GM12878 (cell line): Measurements from ENCODE around the gene PRRX1. TPM values are rescaled to one million over a fixed set of nuclear protein-coding genes. Genes with fewer than 3 reads are reported as not detected.

Experiments
- ATAC-seq: fragments of 200-7000 bp; cut with Tn5 transposase; 3 replicates; pipeline ENCODE4 v1.9.1; 2020; ENCODE audit warnings: mild to moderate bottlenecking, moderate library complexity
- BruUV-seq: library from RNA; stranded (reverse); fragments of 400-500 nt; replicated peaks from 2 replicates; lab custom pipeline; 2021; lab: Mats Ljungman, UMichigan
- CTCF ChIA-PET: fragments of 300-600 bp; sonication (Branson Sonifier 250); formaldehyde crosslinking; extraction: SDS; loops from one replicate; lab custom pipeline; 2021; ENCODE audit warnings: inconsistent platforms; lab: Yijun Ruan, JAX
- POLR2A ChIA-PET: fragments of 350-600 bp; formaldehyde crosslinking; extraction: SDS; loops from one replicate; lab custom pipeline; 2021; ENCODE audit warnings: inconsistent platforms; lab: Charles Lee
- RAD21 ChIA-PET: fragments of 300-600 bp; sonication (Branson Sonifier 250); formaldehyde crosslinking; loops from one replicate; lab custom pipeline; 2023; ENCODE audit warnings: antibody characterized with exemption; ENCODE audit not compliant: unreplicated experiment; lab: Charles Lee
- SMC1A ChIA-PET: fragments of 300-600 bp; sonication (Branson Sonifier 250); formaldehyde crosslinking; loops from one replicate; lab custom pipeline; 2023; ENCODE audit not compliant: unreplicated experiment, uncharacterized antibody; lab: Charles Lee
- DNase-seq: peaks from one replicate; pipeline ENCODE4 v3.0.0-alpha.2; 2011; ENCODE audit warnings: low read depth, low spot score
- FAIRE-seq: peaks from 3 replicates; lab custom pipeline; 2011; peaks lifted over from hg19 to GRCh38; lab: Jason Lieb, UNC
- H2AFZ ChIP-seq: 2 replicates; pipeline ENCODE4 v1.6.0; 2011; ENCODE audit warnings: low read depth, low read length, control low read depth; ENCODE audit not compliant: control insufficient read depth
- H3K27ac ChIP-seq: 2 replicates; pipeline ENCODE4 v1.5.1; 2011; ENCODE audit warnings: control low read depth; ENCODE audit not compliant: control insufficient read depth, insufficient read depth
- H3K27me3 ChIP-seq, 2 experiments: replicated peaks in 1 of 2; 2 replicates each; pipeline versions ENCODE4 v1.6.0 to v1.6.1; 2011; ENCODE audit warnings: low read length in 1 of 2; ENCODE audit not compliant: control insufficient read depth in 2 of 2, insufficient read depth in 2 of 2
- H3K36me3 ChIP-seq, 2 experiments: 2 replicates each; pipeline ENCODE4 v1.5.1; 2011; ENCODE audit warnings: low read length in 1 of 2; ENCODE audit not compliant: control insufficient read depth in 2 of 2, insufficient read depth in 2 of 2
- H3K4me1 ChIP-seq: 2 replicates; pipeline ENCODE4 v1.6.1; 2011; ENCODE audit warnings: mild to moderate bottlenecking, low read length, moderate library complexity, mixed read lengths; ENCODE audit not compliant: control insufficient read depth, insufficient read depth
- H3K4me2 ChIP-seq: 2 replicates; pipeline ENCODE4 v1.6.0; 2011; ENCODE audit warnings: control low read depth; ENCODE audit not compliant: control insufficient read depth, insufficient read depth
- H3K4me3 ChIP-seq: fragments of 200-600 bp; sonication (generic); 2 replicates; pipeline ENCODE4 v1.5.1; 2016
- H3K79me2 ChIP-seq: 2 replicates; pipeline ENCODE4 v1.6.0; 2011; ENCODE audit warnings: low read length; ENCODE audit not compliant: control insufficient read depth, insufficient read depth
- H3K9ac ChIP-seq: 2 replicates; pipeline ENCODE4 v1.8.0; 2011; ENCODE audit warnings: low read length, control low read depth, mixed read lengths; ENCODE audit not compliant: control insufficient read depth, insufficient read depth
- H3K9me3 ChIP-seq: replicated peaks from 3 replicates; pipeline ENCODE4 v1.5.1; 2011; ENCODE audit warnings: mild to moderate bottlenecking, low read length; ENCODE audit not compliant: control insufficient read depth, insufficient read depth
- H4K20me1 ChIP-seq: 2 replicates; pipeline ENCODE4 v1.6.0; 2011; ENCODE audit not compliant: control insufficient read depth, insufficient read depth
- ASH2L ChIP-seq: fragments of 300-600, 200-600 bp; sonication (generic); IDR thresholded peaks from 2 replicates; pipeline ENCODE4 v1.6.1; 2017; ENCODE audit warnings: low read depth, mild to moderate bottlenecking, borderline replicate concordance
- ATF7 ChIP-seq: fragments of 450-650 bp; IDR thresholded peaks from 2 replicates; pipeline ENCODE4 v1.6.1; 2016; ENCODE audit warnings: low read depth, mild to moderate bottlenecking
- JUNB ChIP-seq: IDR thresholded peaks from 2 replicates; pipeline ENCODE4 v1.6.1; 2016; ENCODE audit warnings: antibody characterized with exemption, mild to moderate bottlenecking
- POLR2AphosphoS2 ChIP-seq: IDR thresholded peaks from 2 replicates; pipeline ENCODE4 v1.6.1; 2011; ENCODE audit warnings: low read depth, mild to moderate bottlenecking, low read length, improper control_type of control experiment, moderate library complexity
- RAD51 ChIP-seq: fragments of 450-650 bp; IDR thresholded peaks from 2 replicates; pipeline ENCODE4 v1.6.1; 2016; ENCODE audit warnings: moderate library complexity, mild to moderate bottlenecking, inconsistent platforms
- RCOR1 ChIP-seq: conservative IDR thresholded peaks from 2 replicates; pipeline ENCODE4 v1.6.1; 2012; ENCODE audit warnings: low read depth, low read length, improper control_type of control experiment
- SMARCA5 ChIP-seq: fragments of 450-650 bp; IDR thresholded peaks from 2 replicates; pipeline ENCODE4 v1.6.1; 2017; ENCODE audit warnings: mild to moderate bottlenecking
- SP1 ChIP-seq: IDR thresholded peaks from one replicate; pipeline ENCODE4 v1.6.1; 2011; ENCODE audit warnings: low read depth, low read length
- SUPT20H ChIP-seq: IDR thresholded peaks from 2 replicates; pipeline ENCODE4 v1.6.1; 2011; ENCODE audit warnings: low read depth, mild to moderate bottlenecking, low read length, moderate library complexity, borderline replicate concordance; ENCODE audit not compliant: control insufficient read depth
- ZBED1 ChIP-seq: IDR thresholded peaks from 2 replicates; pipeline ENCODE4 v1.6.1; 2016; ENCODE audit warnings: borderline replicate concordance
- ZNF622 ChIP-seq: fragments of 450-650 bp; IDR thresholded peaks from 2 replicates; pipeline ENCODE4 v1.6.1; 2017; ENCODE audit warnings: mild to moderate bottlenecking, inconsistent platforms
- in situ Hi-C: fragments of 300-500 bp; cut with MboI; formaldehyde crosslinking; loops from 9 replicates; pipeline ENCODE4 v1.14.3; 2018; ENCODE audit warnings: mixed read lengths
- intact Hi-C: fragments of 100-400 bp; cut with micrococcal nuclease; formaldehyde crosslinking; loops from one replicate; pipeline ENCODE4 v1.14.2; 2022; ENCODE audit not compliant: unreplicated experiment
- polyA plus RNA-seq, 11 experiments: library from polyadenylated mRNA; depleted of rRNA in 4 of 11; unstranded in 6 of 11; stranded (reverse) in 5 of 11; fragments of >200 nt; fragmentation: Nextera tagmentation in 4 of 11; fragmentation: Illumina TruSeq in 1 of 11; extraction: Ambion mirVana in 4 of 11; extraction: Trizol in 1 of 11; gene quantifications; 1 replicate in 1 of 11; 2 replicates in 10 of 11; pipeline versions ENCODE4 v1.2.1 to v1.2.3, GENCODE V29; 2011 to 2016; ENCODE audit warnings: inconsistent platforms in 2 of 11, missing spikeins in 2 of 11, low read depth in 1 of 11
- total RNA-seq, 4 experiments: library from RNA; depleted of rRNA in 3 of 4; stranded (reverse); fragments of >200 nt in 3 of 4; fragmentation: Illumina TruSeq in 1 of 4; extraction: Trizol in 1 of 4; gene quantifications; 2 replicates each; pipeline versions ENCODE4 v1.2.1 to v1.2.3, GENCODE V29; 2013 to 2021
- TF ChIP-seq, protein P1 (sequence below): fragments of 450-650 bp; IDR thresholded peaks from 2 replicates; pipeline ENCODE4 v1.6.1; 2016; ENCODE audit warnings: mild to moderate bottlenecking, moderate library complexity, borderline replicate concordance
- TF ChIP-seq, protein P2 (sequence below): fragments of 150-350 bp; IDR thresholded peaks from 2 replicates; pipeline ENCODE4 v1.6.1; 2016; ENCODE audit warnings: low read depth, low read length

PRRX1 gene
- total and polyA plus RNA-seq, 10 of the 15 experiments (the other 5 are each of a cell fraction or from before 2014, with no cell fraction given), result 0.42 to 64.6 (median 1.5) TPM

DNA sequence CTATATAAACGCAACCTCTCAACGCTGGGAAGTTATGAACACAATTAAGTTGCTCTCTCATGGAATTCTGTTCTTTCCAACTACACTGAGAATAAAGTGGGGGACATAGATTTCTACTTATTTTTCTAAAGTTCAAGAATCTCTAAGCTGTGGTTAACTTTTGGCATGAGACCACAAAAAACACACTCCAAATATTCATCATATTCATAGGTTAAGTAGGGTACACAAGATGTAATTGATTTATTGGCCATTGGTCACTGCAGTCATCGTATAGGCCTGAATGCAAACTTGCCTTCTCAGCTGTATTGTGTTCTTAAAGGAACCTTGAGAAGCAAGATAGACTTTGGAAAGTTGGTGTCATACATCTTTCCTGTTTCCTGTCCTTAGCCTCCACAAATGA, 40.3 kb downstream of the PRRX1 start (continued):
- TF ChIP-seq POLR2AphosphoS2 (no peak), SP1 (no peak), ASH2L (no peak)

DNA sequence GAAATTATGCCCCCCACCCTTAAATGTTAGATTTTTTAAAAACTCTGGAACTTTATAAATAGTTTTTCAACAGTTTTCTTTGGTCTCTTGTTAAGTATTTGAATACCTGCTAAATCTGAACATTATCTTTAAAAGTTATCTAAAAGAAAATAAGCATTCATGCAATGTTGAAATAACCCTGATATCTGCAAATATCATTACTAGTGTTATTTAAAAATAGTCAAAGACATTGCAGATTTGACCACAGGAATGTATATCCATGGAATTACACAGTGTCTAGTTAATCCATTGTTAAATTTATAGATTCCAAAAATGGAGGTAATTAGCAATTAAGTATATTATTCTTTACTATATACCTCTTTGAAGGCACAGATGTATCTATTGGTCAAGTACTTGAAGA, 42.0 kb downstream of the PRRX1 start:
- no peak for FAIRE-seq
- BruUV-seq, result no TSS peak

More for the DNA sequence above, 42.0 kb downstream of the PRRX1 start:
- Histone ChIP-seq H2AFZ (no peak overlapping the region), H3K4me2 (no peak overlapping the region), H3K27ac (no peak overlapping the region), H3K9ac (no peak overlapping the region), H4K20me1 (no peaks in the 10 kb centered on the region), H3K4me3 (no peak overlapping the region), H3K36me3 (no peaks in the 10 kb centered on the region), H3K4me1 (no peaks in the 10 kb centered on the region), H3K27me3 (no peaks in the 10 kb centered on the region; a peak in 1 of 4 replicates), H3K9me3 (no peaks in the 10 kb centered on the region), H3K79me2 (no peaks in the 10 kb centered on the region)
- RAD21 ChIA-PET, result no interaction called here
- SMC1A ChIA-PET, result interaction anchor here (0.9 kb wide), 1 partner anchor 31 kb away, joined by 3 read pairs; no protein-coding TSS in a partner anchor
- in situ Hi-C loops, result no loop called here
- intact Hi-C loops, result no loop called here
- CTCF ChIA-PET, result interaction anchor here (0.5 to 1.0 kb wide), 2 partner anchors 12 to 16 kb away, joined by 4 to 5 read pairs; no protein-coding TSS in a partner anchor
- no peak for TF ChIP-seq ZNF622
- TF ChIP-seq RCOR1, result no peak
- no peak for TF ChIP-seq SMARCA5
- no peak for TF ChIP-seq SUPT20H
- no peak for TF ChIP-seq RAD51
- TF ChIP-seq JUNB, result no peak
- TF ChIP-seq ATF7, result no peak
- TF ChIP-seq, protein P1, sequence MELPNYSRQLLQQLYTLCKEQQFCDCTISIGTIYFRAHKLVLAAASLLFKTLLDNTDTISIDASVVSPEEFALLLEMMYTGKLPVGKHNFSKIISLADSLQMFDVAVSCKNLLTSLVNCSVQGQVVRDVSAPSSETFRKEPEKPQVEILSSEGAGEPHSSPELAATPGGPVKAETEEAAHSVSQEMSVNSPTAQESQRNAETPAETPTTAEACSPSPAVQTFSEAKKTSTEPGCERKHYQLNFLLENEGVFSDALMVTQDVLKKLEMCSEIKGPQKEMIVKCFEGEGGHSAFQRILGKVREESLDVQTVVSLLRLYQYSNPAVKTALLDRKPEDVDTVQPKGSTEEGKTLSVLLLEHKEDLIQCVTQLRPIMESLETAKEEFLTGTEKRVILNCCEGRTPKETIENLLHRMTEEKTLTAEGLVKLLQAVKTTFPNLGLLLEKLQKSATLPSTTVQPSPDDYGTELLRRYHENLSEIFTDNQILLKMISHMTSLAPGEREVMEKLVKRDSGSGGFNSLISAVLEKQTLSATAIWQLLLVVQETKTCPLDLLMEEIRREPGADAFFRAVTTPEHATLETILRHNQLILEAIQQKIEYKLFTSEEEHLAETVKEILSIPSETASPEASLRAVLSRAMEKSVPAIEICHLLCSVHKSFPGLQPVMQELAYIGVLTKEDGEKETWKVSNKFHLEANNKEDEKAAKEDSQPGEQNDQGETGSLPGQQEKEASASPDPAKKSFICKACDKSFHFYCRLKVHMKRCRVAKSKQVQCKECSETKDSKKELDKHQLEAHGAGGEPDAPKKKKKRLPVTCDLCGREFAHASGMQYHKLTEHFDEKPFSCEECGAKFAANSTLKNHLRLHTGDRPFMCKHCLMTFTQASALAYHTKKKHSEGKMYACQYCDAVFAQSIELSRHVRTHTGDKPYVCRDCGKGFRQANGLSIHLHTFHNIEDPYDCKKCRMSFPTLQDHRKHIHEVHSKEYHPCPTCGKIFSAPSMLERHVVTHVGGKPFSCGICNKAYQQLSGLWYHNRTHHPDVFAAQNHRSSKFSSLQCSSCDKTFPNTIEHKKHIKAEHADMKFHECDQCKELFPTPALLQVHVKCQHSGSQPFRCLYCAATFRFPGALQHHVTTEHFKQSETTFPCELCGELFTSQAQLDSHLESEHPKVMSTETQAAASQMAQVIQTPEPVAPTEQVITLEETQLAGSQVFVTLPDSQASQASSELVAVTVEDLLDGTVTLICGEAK, result no peak
- TF ChIP-seq POLR2AphosphoS2, result no peak
- TF ChIP-seq, protein P2, sequence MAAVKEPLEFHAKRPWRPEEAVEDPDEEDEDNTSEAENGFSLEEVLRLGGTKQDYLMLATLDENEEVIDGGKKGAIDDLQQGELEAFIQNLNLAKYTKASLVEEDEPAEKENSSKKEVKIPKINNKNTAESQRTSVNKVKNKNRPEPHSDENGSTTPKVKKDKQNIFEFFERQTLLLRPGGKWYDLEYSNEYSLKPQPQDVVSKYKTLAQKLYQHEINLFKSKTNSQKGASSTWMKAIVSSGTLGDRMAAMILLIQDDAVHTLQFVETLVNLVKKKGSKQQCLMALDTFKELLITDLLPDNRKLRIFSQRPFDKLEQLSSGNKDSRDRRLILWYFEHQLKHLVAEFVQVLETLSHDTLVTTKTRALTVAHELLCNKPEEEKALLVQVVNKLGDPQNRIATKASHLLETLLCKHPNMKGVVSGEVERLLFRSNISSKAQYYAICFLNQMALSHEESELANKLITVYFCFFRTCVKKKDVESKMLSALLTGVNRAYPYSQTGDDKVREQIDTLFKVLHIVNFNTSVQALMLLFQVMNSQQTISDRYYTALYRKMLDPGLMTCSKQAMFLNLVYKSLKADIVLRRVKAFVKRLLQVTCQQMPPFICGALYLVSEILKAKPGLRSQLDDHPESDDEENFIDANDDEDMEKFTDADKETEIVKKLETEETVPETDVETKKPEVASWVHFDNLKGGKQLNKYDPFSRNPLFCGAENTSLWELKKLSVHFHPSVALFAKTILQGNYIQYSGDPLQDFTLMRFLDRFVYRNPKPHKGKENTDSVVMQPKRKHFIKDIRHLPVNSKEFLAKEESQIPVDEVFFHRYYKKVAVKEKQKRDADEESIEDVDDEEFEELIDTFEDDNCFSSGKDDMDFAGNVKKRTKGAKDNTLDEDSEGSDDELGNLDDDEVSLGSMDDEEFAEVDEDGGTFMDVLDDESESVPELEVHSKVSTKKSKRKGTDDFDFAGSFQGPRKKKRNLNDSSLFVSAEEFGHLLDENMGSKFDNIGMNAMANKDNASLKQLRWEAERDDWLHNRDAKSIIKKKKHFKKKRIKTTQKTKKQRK, result no peak
- TF ChIP-seq ZBED1, result no peak
- POLR2A ChIA-PET, result interaction anchor here (1.4 kb wide), 1 partner anchor 9 kb away, joined by 6 read pairs; no protein-coding TSS in a partner anchor
- DNase-seq, result no peak
- ATAC-seq, result no peak
